ENCODE data around the gene PLOD1. TPM values are rescaled to one million over a fixed set of nuclear protein-coding genes. Genes with fewer than 3 reads are reported as not detected.
"Not testable (repeated sequence)": the region's sequence is repeated elsewhere in the genome, so short reads cannot be mapped to it uniquely, and the experiment has no call there.

PLOD1 gene
- polyA plus RNA-seq, 1 donor from 2014 or later: 2.1 TPM

DNA sequence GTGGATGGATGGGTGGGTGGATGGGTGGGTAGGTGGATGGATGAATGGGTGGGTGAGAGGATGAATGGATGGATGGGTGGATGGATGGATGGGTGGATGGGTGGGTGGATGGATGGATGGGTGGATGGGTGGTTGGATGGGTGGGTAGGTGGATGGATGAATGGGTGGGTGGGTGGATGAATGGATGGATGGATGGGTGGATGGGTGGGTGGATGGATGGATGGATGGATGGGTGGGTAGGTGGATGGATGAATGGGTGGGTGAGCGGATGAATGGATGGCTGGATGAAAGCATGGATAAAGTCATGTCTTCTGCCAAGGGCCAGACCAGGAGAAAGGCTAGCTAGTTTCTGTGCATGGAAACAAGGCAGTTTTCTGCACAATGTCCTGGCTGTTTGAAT, 40.0 kb upstream of the PLOD1 start:
- H3K9ac ChIP-seq (ENCODE audit: low read length); H4K20me1 ChIP-seq (ENCODE audit: insufficient read depth); H3K27ac ChIP-seq (ENCODE audit: low read length); H3K36me3 ChIP-seq (ENCODE audit: insufficient read depth, low read length); H3K4me3 ChIP-seq (ENCODE audit: low read length); H3K9me3 ChIP-seq (ENCODE audit: low read length); H3K4me2 ChIP-seq (ENCODE audit: low read length); H2AFZ ChIP-seq (ENCODE audit: low read depth, low read length); H3K9me2 ChIP-seq (ENCODE audit: insufficient read depth, low read length); H3K79me2 ChIP-seq (replicated peaks; ENCODE audit: insufficient read depth, low read length); H3F3A ChIP-seq (ENCODE audit: insufficient read depth, low read length, poor library complexity, severe bottlenecking): not testable (repeated sequence)
- peaks cover 14% of the 10 kb centered on the region for H3K27me3 ChIP-seq (ENCODE audit: insufficient read depth, low read depth, low read length)

DNA sequence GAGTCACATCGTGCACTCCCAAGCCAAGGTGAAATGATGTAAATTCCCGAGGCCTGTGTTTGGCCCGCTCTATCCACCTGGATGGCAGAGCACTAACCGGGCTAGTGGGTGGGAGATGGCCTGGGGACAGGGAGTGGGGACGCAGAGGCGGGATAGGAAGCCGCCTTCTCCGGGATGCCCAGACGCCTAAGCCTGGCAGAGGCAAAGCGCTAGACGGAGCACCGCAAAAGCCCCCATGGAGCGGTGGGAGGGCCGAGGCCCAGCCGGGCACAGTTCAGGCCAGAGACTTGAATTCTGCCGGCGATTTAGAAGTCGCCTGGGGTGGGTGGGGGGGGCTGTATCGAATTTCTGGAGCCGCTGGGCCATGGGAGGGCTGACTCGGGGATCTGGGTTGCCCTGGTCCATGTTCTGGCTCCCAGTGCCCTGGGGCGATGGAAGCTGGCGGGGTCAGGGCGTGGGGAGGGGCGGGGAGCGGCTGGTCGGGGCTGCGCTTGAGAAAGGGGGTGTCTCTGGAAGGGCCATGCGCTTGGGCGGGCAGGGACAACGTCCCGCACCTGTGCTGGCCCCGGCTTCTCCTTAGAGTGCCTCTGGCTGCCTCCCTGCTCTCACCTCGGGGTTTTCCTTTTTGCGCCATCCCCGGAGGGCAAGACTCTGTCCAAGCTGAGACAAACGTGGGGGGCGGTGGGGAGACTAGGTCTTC, 36.3 kb upstream of the PLOD1 start:
- H3K27me3 ChIP-seq (ENCODE audit: insufficient read depth, low read depth, low read length): peaks cover 17% of the 10 kb centered on the region

More for the DNA sequence above, 36.3 kb upstream of the PLOD1 start:
- no peaks in the 10 kb centered on the region for H3K9me2 ChIP-seq (ENCODE audit: insufficient read depth, low read length)
- no peaks in the 10 kb centered on the region for H3K79me2 ChIP-seq (replicated peaks; ENCODE audit: insufficient read depth, low read length)
- no peak overlapping the region for H2AFZ ChIP-seq (ENCODE audit: low read depth, low read length)
- no peaks in the 10 kb centered on the region for H3K36me3 ChIP-seq (ENCODE audit: insufficient read depth, low read length)
- H3K27ac ChIP-seq (ENCODE audit: low read length): no peak overlapping the region
- no peaks in the 10 kb centered on the region for H4K20me1 ChIP-seq (ENCODE audit: insufficient read depth)
- TF ChIP-seq, protein P1, sequence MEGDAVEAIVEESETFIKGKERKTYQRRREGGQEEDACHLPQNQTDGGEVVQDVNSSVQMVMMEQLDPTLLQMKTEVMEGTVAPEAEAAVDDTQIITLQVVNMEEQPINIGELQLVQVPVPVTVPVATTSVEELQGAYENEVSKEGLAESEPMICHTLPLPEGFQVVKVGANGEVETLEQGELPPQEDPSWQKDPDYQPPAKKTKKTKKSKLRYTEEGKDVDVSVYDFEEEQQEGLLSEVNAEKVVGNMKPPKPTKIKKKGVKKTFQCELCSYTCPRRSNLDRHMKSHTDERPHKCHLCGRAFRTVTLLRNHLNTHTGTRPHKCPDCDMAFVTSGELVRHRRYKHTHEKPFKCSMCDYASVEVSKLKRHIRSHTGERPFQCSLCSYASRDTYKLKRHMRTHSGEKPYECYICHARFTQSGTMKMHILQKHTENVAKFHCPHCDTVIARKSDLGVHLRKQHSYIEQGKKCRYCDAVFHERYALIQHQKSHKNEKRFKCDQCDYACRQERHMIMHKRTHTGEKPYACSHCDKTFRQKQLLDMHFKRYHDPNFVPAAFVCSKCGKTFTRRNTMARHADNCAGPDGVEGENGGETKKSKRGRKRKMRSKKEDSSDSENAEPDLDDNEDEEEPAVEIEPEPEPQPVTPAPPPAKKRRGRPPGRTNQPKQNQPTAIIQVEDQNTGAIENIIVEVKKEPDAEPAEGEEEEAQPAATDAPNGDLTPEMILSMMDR (IDR thresholded peaks at IDR 0.05; ENCODE audit: poor library complexity, severe bottlenecking): no peak
- no peak for TF ChIP-seq POLR2AphosphoS5 (IDR thresholded peaks at IDR 0.05)
- TF ChIP-seq TAF1 (IDR thresholded peaks at IDR 0.05; ENCODE audit: low read depth): no peak
- TF ChIP-seq SMC3 (conservative IDR thresholded peaks at IDR 0.05; ENCODE audit: poor library complexity): no peak
- TF ChIP-seq RAD21 (conservative IDR thresholded peaks at IDR 0.05): no peak
- TF ChIP-seq REST (IDR thresholded peaks at IDR 0.05; ENCODE audit: borderline replicate concordance): no peak
- TF ChIP-seq MXI1 (conservative IDR thresholded peaks at IDR 0.05; ENCODE audit: poor library complexity, severe bottlenecking): no peak
- no peak for TF ChIP-seq EP300 (conservative IDR thresholded peaks at IDR 0.05; ENCODE audit: poor library complexity, severe bottlenecking)
- no peak for TF ChIP-seq EZH2 (IDR thresholded peaks at IDR 0.05; ENCODE audit: borderline replicate concordance, insufficient read depth, low read length, poor library complexity, severe bottlenecking)
- H3K4me2 ChIP-seq (ENCODE audit: low read length): no peak overlapping the region
- H3K9me3 ChIP-seq (ENCODE audit: low read length): no peaks in the 10 kb centered on the region
- no peak overlapping the region for H3K4me3 ChIP-seq (ENCODE audit: low read length)
- no peak overlapping the region for H3K9ac ChIP-seq (ENCODE audit: low read length)
- no peaks in the 10 kb centered on the region for H3F3A ChIP-seq (ENCODE audit: insufficient read depth, low read length, poor library complexity, severe bottlenecking)
